ENCODE results near the gene SNX13. TPM values are rescaled to one million over a fixed set of nuclear protein-coding genes. Genes with fewer than 3 reads are reported as not detected.

SNX13 gene
- total RNA-seq, 4 donors from 2014 or later = 59.2 to 88.4 (median 68.9) TPM

DNA sequence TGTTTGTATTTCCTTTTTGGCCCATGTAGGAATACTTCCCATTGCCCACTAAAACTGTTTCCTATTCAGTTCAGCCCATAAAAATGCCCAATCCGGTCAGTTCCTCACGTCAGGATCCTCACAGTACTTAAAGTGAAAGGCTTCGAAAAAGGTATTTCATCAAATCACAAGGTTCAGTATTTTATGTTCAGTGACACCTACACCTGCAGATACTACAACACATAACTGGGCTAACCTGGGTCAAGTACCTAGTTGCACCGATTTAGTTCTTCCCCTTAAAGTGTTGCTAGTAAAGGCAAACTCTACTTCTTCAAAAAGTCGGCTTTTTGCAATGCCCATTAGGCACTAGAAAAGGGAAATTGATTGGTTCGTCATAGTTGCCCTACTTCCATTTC is 1.1 kb downstream of the SNX13 start:
- TF ChIP-seq, protein P1, sequence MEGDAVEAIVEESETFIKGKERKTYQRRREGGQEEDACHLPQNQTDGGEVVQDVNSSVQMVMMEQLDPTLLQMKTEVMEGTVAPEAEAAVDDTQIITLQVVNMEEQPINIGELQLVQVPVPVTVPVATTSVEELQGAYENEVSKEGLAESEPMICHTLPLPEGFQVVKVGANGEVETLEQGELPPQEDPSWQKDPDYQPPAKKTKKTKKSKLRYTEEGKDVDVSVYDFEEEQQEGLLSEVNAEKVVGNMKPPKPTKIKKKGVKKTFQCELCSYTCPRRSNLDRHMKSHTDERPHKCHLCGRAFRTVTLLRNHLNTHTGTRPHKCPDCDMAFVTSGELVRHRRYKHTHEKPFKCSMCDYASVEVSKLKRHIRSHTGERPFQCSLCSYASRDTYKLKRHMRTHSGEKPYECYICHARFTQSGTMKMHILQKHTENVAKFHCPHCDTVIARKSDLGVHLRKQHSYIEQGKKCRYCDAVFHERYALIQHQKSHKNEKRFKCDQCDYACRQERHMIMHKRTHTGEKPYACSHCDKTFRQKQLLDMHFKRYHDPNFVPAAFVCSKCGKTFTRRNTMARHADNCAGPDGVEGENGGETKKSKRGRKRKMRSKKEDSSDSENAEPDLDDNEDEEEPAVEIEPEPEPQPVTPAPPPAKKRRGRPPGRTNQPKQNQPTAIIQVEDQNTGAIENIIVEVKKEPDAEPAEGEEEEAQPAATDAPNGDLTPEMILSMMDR (IDR thresholded peaks at IDR 0.05) = no peak
- ATAC-seq (ENCODE audit: low FRiP score) = no peak
- no peak for DNase-seq (ENCODE audit: low spot score)

DNA sequence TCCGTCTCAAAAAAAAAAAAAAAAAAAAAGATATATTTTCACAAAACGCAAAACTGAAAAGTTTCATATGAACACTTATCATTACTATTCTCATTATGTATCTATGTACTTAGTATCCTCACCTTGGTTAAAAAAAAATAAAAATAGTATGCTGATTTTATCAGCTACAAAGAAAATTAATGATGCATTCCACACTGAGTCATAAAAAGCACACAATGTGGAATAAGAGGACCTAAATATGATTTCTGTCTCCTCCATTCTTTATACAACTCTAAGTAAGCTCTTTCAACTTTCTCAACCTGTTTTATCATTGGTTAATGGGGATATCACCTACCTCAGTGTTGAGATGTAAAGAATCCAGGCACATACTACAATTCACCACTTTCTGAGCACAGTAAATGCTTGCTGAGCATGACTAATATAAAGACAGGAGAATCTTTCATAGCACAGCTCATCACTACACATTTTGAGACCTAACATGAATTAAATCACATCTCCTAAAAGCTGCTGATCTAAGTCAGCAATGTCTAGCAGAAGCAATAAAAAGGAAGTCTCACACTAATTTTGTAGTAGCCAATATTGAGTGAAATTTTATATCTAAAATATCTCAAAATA is 2.7 kb downstream of the SNX13 start:
- TF ChIP-seq, protein P1 (IDR thresholded peaks at IDR 0.05) = no peak
- DNase-seq (ENCODE audit: low spot score) = no peak
- no peak for ATAC-seq (ENCODE audit: low FRiP score)

DNA sequence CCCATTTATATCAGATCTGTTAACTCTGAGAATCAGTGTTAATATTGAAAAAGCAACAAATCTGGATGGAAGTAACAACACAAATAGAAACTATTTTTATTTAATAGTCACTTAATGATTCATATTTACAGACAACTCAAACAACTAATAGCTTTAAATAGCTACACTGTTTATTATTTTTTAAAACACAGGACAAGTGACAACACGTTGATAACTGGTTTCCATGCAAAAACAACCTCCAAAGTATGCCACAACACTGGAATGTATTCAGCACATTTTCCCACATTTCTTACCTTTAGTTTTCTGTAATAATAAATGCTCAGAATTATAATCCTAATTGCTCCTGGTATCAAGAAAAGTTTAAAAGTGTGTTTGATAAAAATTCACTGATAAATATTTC is 4.0 kb downstream of the SNX13 start:
- TF ChIP-seq, protein P1 (IDR thresholded peaks at IDR 0.05) = no peak
- ATAC-seq (ENCODE audit: low FRiP score) = no peak
- no peak for DNase-seq (ENCODE audit: low spot score)

DNA sequence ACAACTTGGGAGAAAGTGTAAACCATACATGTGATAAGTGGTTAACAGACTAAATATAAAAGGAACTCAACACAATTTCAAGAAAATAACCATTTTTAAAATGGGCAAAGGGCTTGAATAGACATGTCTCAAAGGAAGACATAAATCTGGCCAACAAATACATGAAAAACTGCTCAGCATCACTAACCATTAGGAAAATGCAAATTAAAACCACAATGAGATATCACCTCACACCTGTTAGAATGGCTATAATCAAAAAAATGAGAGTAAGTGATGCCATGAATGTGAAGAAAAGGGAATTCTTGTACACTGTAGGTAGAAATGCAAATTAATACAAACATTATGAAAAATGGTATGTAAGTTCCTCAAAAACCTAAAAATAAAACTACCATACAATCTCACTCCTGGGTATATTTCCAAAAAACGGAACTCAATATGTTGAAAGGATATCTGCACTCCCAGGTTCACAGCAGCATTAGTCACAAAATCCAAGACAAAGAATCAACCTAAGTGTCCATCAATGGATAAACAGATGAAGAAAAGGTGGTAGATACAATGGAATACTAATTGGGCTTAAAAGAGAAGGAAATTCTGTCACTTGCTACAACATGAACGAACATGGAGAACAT is 5.6 kb downstream of the SNX13 start:
- TF ChIP-seq, protein P1 (IDR thresholded peaks at IDR 0.05) = no peak
- ATAC-seq (ENCODE audit: low FRiP score) = no peak
- DNase-seq (ENCODE audit: low spot score) = no peak

DNA sequence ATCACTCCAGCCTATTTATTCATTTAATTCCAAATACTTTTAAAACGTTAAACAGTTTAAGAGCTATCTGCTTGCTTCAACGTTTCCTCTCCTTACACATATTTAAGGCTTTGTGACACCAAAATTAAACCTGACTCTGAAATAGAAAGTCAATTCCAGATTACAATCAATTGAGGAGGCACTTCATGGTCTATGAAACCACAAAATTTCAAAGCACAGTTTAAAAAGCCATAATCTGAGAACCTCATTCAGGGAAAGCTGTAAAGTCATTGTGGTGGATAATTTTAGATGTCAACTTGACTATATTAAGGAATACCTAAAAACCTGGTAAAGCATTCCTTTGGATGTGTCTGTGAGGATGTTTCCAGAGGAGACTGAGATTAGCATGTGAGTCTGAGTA is 6.2 kb downstream of the SNX13 start:
- TF ChIP-seq, protein P1 (IDR thresholded peaks at IDR 0.05) = no peak
- DNase-seq (ENCODE audit: low spot score) (no peak), ATAC-seq (ENCODE audit: low FRiP score) (no peak)

DNA sequence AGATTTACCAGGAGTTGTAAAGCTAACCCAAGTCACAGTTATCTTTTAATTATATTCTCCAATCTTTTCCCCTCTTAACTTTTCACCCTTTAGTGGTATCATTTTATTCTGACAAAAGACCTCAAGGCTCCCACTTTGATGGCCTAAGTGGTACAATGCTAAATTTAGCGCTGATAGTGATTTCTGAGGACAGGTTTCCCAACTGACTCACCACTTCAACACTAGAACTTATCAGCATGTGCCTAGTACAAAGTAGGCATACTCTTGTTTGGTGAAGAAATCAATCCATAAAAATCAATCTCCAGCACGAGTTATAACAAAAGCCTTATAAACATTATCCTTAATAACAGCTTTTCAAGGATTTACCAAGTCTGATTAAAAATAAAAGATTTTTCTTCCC is 7.5 kb downstream of the SNX13 start:
- no peak for DNase-seq (ENCODE audit: low spot score)
- no peak for ATAC-seq (ENCODE audit: low FRiP score)
- TF ChIP-seq, protein P1 (IDR thresholded peaks at IDR 0.05) = no peak

DNA sequence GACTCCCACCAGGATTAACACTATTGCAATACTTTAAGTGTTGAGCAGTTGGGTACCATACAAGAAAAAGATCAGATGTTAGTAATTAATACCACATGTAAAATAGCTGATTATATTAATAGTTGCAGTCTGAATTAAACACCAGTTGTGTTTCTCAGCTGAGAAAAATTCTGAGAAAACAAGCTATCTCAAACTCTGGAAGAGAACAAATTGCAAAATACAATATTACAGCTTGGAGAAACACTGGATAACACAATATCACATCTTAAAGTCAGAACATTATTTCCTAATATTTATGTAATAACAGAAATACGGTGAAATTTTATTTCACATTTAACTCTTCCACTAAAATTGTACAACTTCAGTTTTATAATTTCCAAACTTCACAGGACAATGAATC is 9.2 kb downstream of the SNX13 start:
- ATAC-seq (ENCODE audit: low FRiP score) = no peak
- no peak for DNase-seq (ENCODE audit: low spot score)
- TF ChIP-seq, protein P1 (IDR thresholded peaks at IDR 0.05) = no peak
